HepG2 (cell line): ENCODE data around the gene E2F1. TPM values are rescaled to one million over a fixed set of nuclear protein-coding genes. Genes with fewer than 3 reads are reported as not detected.

Experiments
- CENPT ChIP-seq: sonication (generic); formaldehyde crosslinking; IDR thresholded peaks from 2 replicates; pipeline ENCODE4 v1.8.0; 2022; ENCODE audit warnings: low read depth, mild to moderate bottlenecking, moderate library complexity, missing genetic modification reagents
- CTCF ChIP-seq: sonication (generic); formaldehyde crosslinking; IDR thresholded peaks from 2 replicates; pipeline ENCODE4 v1.5.0; 2020; ENCODE audit warnings: mild to moderate bottlenecking, missing genetic modification reagents, moderate library complexity
- EED ChIP-seq: sonication (generic); formaldehyde crosslinking; IDR thresholded peaks from 2 replicates; pipeline ENCODE4 v1.5.0; 2020; ENCODE audit warnings: mild to moderate bottlenecking, missing genetic modification reagents
- GATAD2A ChIP-seq: IDR thresholded peaks from 2 replicates; pipeline ENCODE4 v1.6.1; 2016
- HNRNPL ChIP-seq: fragments of 200-400 bp; formaldehyde crosslinking; IDR thresholded peaks from 2 replicates; pipeline ENCODE4 v1.6.1; 2017; ENCODE audit warnings: mild to moderate bottlenecking, low read depth, low read length
- POLR2G ChIP-seq: fragments of 200-400 bp; formaldehyde crosslinking; IDR thresholded peaks from 2 replicates; pipeline ENCODE4 v1.6.1; 2018; ENCODE audit warnings: mild to moderate bottlenecking, low read depth, low read length, moderate library complexity
- RARG ChIP-seq: sonication (generic); formaldehyde crosslinking; IDR thresholded peaks from 2 replicates; pipeline ENCODE4 v1.4.0; 2020; ENCODE audit warnings: low read depth, mild to moderate bottlenecking, missing genetic modification reagents
- SIX1 ChIP-seq: sonication (generic); formaldehyde crosslinking; IDR thresholded peaks from 2 replicates; pipeline ENCODE4 v1.4.0; 2020; ENCODE audit warnings: missing genetic modification reagents, borderline replicate concordance
- SMAD1 ChIP-seq: sonication (generic); formaldehyde crosslinking; IDR thresholded peaks from 2 replicates; pipeline ENCODE4 v1.4.0; 2020; ENCODE audit warnings: missing genetic modification reagents, low read depth, mild to moderate bottlenecking, borderline replicate concordance
- ZBTB40 ChIP-seq, 2 experiments: fragments of 450-650 bp in 1 of 2; sonication (generic) in 1 of 2; formaldehyde crosslinking in 1 of 2; IDR thresholded peaks; 2 replicates each; pipeline versions ENCODE4 v1.6.1 to v1.8.0; 2016 to 2022; ENCODE audit warnings: antibody characterized with exemption in 1 of 2, mild to moderate bottlenecking in 1 of 2, missing genetic modification reagents in 1 of 2
- ZFYVE20 ChIP-seq: sonication (generic); formaldehyde crosslinking; IDR thresholded peaks from 2 replicates; pipeline ENCODE4 v1.8.0; 2023; ENCODE audit warnings: low read depth, mild to moderate bottlenecking, moderate library complexity, missing genetic modification reagents, borderline replicate concordance
- ZNF317 ChIP-seq: sonication (generic); formaldehyde crosslinking; IDR thresholded peaks from 2 replicates; pipeline ENCODE4 v1.5.0; 2020; ENCODE audit warnings: mild to moderate bottlenecking, missing genetic modification reagents
- ZNF577 ChIP-seq: sonication (generic); formaldehyde crosslinking; IDR thresholded peaks from 2 replicates; pipeline ENCODE4 v1.4.0; 2020; ENCODE audit warnings: mild to moderate bottlenecking, low read depth, missing genetic modification reagents, borderline replicate concordance
- ZNF644 ChIP-seq: IDR thresholded peaks from 2 replicates; pipeline ENCODE4 v1.6.1; 2016; ENCODE audit warnings: low read depth
- ZNF777 ChIP-seq: sonication (generic); formaldehyde crosslinking; IDR thresholded peaks from 2 replicates; pipeline ENCODE4 v1.4.0; 2020; ENCODE audit warnings: missing genetic modification reagents
- ZNF788 ChIP-seq: sonication (generic); formaldehyde crosslinking; IDR thresholded peaks from 2 replicates; pipeline ENCODE4 v1.5.0; 2020; ENCODE audit warnings: mild to moderate bottlenecking, missing genetic modification reagents, borderline replicate concordance
- ZNF816 ChIP-seq: sonication (generic); formaldehyde crosslinking; IDR thresholded peaks from 2 replicates; pipeline ENCODE4 v1.8.0; 2022; ENCODE audit warnings: missing genetic modification reagents, mild to moderate bottlenecking, borderline replicate concordance
- ZNF891 ChIP-seq: sonication (generic); formaldehyde crosslinking; IDR thresholded peaks from 2 replicates; pipeline ENCODE4 v1.5.0; 2020; ENCODE audit warnings: mild to moderate bottlenecking, missing genetic modification reagents
- polyA plus RNA-seq, 8 experiments: library from polyadenylated mRNA; depleted of rRNA in 3 of 8; stranded (reverse) in 7 of 8; unstranded in 1 of 8; fragments of >200 nt; fragmentation: Illumina TruSeq in 4 of 8; extraction: Trizol in 4 of 8; gene quantifications; 2 replicates each; pipeline versions ENCODE4 v1.2.1 to v1.2.3, GENCODE V29; 2011 to 2016; ENCODE audit warnings: low read depth in 4 of 8, missing spikeins in 1 of 8, mixed read lengths in 1 of 8; ENCODE audit not compliant: insufficient read depth in 1 of 8
- total RNA-seq, 5 experiments: library from RNA; depleted of rRNA; stranded (reverse); fragments of >200 nt; fragmentation: Illumina TruSeq; extraction: Trizol; gene quantifications; 2 replicates each; pipeline ENCODE4 v1.2.3, GENCODE V29; 2016; ENCODE audit warnings: low read depth in 1 of 5

Gene E2F1
- total and polyA plus RNA-seq, 2 of the 13 experiments (the other 11 are each of a cell fraction or from before 2014, with no cell fraction given) = 25.5 to 39.4 TPM

DNA sequence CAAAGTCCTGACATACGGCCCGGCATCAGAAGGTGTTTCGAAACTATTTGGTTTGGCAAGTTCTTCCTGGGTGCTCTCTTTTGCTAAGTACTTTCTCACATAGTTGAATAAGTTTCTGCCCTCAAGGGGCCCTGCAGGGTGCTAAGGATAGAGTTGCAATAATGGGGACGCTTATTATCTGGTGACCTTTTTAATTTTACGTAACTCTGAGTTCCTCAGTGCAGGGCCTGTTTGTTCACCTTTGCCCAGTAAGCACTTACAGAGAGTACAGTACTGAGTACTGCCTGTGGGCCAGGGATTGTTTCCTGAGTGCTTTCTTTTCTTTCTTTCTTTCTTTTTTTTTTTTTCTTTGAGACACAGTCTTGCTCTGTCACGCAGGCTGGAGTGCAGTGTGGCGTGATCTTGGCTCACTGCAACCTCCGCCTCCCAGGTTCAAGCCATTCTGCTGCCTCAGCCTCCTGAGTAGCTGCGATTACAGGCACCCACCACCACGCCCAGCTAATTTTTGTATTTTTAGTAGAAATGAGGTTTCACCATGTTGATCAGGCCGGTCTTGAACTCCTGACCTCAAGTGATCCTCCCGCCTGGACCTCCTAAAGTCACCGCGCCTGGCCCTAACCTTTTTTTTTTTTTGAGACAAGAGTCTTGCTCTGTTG lies 38.4 kb upstream of the E2F1 start (continued):
- TF ChIP-seq ZBTB40 (IDR thresholded peaks at IDR 0.05) (no peak), ZBTB40 (CRISPR knock-in tag; IDR thresholded peaks at IDR 0.05) (0 out of 2 replicates have a peak, but pooled peaks have one; percentile 36), ZNF644 (CRISPR knock-in tag) (no peak), POLR2G (no peak), ZNF317 (CRISPR knock-in tag) (peak; percentile 76; the same call in 1 of the 2 replicates), GATAD2A (CRISPR knock-in tag) (peak; percentile 96), SIX1 (CRISPR knock-in tag) (peak; percentile 82), HNRNPL (no peak), CENPT (CRISPR knock-in tag) (no peak), ZFYVE20 (CRISPR knock-in tag) (no peak), ZNF816 (CRISPR knock-in tag) (peak; percentile 83), SMAD1 (CRISPR knock-in tag) (no peak), ZNF577 (CRISPR knock-in tag) (no peak), CTCF (CRISPR knock-in tag) (no peak; the same call in 1 of the 2 replicates), ZNF777 (no peak), ZNF788 (CRISPR knock-in tag) (no peak; the same call in 1 of the 2 replicates), RARG (CRISPR knock-in tag) (no peak), ZNF891 (no peak), EED (no peak)
